GM21390 (cell line): ENCODE measurements around the gene VCPKMT.
"Not testable (repeated sequence)": the region's sequence is repeated elsewhere in the genome, so short reads cannot be mapped to it uniquely, and the experiment has no call there.

Experiments
- ATAC-seq: cut with Tn5 transposase; IDR thresholded peaks from one replicate; pipeline ENCODE4 v1.9.1; 2021; ENCODE audit not compliant: unreplicated experiment

Gene VCPKMT

GRCh38 chr14:50093496-50093895 is 22.9 kb downstream of the VCPKMT start:
- ATAC-seq = no peak

DNA sequence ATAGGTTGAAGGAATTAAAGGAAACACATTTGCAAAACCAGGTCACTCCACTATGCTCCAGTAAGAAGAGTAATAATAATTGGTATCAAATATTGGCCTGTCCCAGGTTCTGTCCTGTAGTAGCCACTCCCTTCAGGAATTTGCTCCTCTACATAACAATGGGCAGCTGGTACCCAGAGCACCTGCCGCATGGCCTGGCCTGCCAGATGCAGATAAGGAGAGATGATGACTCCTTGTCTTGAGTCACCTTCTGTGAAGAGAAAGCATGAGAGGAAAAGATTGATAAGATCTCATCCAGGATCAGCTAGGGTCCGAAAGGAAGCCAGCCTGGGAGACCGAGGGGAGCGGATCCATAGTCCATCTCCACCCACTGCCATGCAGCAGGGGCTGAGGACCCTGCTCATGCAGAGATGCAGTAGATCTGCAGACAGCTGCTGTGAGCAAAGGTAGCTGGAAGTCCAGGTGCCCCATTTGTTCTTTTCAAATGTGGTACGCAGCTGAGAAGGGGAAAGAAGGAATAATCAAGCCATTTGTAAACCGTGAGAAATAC is 24.3 kb downstream of the VCPKMT start:
- ATAC-seq = no peak

DNA sequence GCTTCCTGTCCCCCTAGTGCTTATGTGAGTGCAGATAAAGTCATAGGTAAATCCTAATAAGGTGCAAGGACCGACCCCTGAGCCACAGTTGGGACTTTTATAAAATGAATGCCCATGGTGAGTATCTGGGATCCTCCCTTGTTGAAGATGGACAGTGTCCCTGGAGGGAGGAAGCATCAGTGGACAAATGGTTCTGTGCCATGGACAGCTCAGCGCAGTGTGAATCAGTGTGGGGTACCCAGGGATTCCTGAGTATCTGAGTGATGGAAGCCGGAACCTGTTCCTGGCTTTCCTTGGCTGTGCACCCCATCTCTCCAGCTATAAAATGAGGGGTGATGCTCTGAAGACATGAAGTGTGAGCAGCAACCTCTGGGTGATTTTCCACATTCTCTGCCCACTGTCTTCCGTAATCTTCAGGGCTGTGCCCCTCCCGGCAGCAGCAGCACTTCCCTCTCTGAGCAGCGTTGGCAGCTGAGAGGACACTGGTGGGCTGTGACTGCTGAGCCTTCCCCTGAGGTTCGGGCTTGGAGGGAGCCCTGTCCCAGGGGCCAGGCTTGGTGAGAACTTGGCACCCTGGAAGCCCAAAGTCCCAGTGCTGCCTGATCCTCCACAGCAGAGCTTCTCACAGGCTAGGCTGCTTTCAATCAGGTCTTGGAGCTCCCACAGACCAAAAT is 25.0 kb downstream of the VCPKMT start:
- ATAC-seq = no peak

DNA sequence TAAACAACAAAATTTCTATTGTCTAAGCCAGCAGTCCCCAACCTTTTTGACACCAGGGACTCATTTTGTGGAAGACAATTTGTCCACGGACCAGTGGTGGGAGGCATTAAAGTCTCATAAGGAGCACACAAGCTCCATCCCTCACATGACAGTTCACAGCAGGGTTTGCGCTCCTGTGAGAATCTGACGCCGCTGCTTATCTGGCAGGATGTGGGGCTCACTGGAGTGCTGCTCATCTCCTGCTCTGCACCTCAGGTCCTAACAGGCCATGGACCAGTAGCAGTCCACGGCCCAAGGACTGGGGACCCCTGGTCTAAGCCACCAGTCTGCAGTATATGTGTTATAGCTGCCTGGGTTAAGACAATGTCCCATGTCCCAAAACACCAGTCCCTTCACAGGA is 27.2 kb downstream of the VCPKMT start:
- ATAC-seq = no peak

- no peak for ATAC-seq
Measured at GRCh38 chr14:50088731-50089130, 27.6 kb downstream of the VCPKMT start.

- no peak for ATAC-seq
Measured at GRCh38 chr14:50088117-50088515, 28.3 kb downstream of the VCPKMT start.

DNA sequence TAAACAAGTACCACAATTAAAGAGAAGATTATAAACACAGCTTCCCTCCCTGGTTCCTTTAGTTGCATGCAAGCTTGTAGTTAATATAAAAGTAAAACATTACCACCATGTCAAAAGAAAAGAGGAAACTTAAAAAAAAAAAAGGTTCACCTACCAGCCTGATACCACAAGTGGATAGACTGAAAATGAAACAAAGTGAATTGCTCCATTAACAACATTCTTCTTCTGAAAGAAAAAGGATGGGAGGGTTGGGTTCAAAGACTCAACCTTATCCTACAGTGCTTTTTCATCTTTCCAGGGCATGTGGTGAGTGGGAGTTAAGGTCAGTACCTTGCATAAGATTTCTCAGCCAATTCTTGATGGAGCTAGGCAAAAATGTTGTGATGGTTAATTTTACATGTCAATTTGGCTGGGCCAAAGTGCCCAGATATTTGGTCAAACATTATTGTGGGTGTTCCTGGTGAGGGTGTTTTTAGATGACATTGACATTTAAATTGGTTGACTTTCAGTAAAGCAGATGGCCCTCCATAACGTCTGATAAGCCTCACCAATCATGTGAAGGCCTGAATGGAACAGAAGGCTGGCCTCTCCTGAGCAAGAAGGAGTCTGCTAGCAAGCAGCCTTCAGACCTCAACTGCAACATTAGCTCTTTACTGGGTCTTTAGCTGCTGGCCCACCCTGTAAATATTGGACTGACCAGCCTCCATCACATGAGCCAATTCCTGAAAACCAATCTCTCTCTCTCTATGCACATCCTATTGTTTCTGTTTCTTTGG is 28.8 kb downstream of the VCPKMT start:
- ATAC-seq = no peak

GRCh38 chr14:50086321-50086711 is 30.1 kb downstream of the VCPKMT start:
- no peak for ATAC-seq

GRCh38 chr14:50085570-50086320 is 30.6 kb downstream of the VCPKMT start:
- ATAC-seq = peak; percentile 57

DNA sequence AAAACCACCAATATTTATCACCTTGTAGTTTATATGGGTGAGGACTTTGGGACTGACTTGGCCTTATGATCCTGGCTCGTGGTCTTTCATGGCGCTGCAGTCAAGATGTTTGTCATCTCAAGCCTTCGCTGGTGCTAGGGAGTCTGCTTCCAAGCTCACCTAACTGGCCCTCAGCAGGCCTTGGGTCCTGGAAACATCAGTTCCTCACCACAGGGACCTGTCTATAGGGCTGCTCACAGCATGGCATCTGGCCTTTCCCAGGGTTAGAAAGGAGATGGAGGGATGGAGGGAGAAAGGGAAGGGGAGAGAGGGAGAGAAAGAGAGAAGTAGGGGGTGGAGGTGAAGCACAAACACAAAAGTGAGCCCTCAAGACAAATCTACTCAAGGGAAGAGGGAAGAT is 31.7 kb downstream of the VCPKMT start:
- no peak for ATAC-seq

- ATAC-seq = peak; percentile 25
Measured at GRCh38 chr14:50083467-50084337, 32.7 kb downstream of the VCPKMT start.

DNA sequence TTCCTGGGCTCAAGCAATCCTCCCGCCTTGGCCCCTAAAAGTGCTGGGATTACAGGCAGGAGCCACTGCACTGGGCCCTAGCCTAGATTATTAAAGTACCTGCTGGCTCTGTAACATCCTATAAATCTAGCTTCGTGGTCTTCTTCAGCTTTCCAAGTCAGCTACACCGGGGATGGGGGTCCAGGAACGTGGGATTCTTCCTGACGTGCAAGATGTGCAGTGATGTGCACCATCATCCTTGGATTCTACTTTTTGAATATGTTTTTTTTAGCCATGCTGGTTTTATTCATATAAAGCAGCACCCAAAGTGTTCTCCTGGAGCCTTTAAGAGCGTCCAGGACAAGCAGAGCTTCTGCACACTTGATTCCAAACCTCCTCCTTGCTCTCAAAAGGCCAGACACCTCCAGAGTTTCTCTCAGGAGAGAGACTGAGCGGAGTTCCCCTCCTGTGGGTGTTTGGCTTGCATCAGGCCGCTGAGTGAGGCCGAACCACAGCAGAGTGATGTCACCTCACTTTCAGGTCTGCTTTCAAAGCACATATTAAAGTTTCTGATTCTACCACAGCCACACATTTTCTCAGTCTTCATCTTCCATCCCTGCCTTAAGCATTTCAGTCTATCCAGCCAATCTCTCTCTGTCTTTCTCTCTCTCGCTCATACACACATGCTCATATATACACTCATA is 33.4 kb downstream of the VCPKMT start:
- ATAC-seq = peak; percentile 71

DNA sequence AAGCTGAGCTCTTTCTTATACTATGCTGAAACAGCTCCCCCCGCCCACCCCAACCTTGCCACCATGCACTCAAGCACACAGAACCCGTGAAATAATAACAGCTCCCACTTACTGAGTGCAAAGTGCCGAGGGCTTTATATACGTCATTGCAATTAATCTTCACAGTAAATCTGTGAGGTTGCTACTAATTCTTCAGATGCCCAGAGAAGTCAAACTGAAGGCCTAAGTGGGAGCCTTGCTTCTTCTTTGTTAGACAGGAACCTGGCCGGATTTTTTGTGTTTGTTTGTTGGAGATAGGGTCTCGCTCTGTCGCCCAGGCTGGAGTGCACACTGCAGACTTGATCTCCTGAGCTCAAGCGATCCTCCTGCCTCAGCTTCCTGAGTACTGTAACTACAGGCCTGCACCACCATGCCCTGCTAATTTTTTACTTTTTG is 34.0 kb downstream of the VCPKMT start:
- no peak for ATAC-seq

GRCh38 chr14:50079103-50079502 is 37.3 kb downstream of the VCPKMT start:
- ATAC-seq = not testable (repeated sequence)

GRCh38 chr14:50073663-50074062 is 42.7 kb downstream of the VCPKMT start:
- not testable (repeated sequence) for ATAC-seq

- ATAC-seq = no peak
Measured at GRCh38 chr14:50072395-50072794, 44.0 kb downstream of the VCPKMT start.

DNA sequence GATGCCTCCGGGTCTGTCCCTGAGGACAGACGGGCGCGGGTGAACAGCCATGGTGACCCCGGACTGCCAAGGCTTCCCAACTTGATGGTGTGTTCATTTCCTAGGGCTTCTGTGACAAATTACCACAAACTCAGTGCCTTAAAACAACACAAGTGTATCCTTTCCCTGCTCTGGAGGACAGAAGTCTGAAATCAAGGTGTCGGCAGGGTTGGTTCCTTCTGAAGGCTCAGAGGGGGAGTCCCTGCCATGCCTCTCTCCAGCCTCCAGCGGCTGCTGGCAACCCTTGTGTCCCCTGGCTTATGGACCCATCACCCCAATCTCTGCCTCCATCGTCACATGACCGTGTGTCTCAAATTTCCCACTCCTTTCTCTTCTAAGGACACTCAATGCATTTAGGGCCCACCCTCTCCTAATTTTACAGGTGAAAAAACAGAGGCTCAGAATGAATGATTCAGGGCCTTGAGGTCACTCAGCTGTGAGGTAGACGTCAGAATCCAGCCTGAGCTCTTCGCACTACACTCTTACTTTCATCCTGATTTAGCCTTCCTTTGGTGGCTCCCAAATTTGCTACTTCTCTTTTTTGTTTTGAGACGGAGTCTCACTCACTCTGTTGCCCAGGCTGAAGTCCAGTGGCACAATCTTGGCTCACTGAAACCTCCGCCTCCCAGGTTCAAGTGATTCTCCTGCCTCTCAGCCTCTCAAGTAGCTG is 45.4 kb downstream of the VCPKMT start:
- no peak for ATAC-seq

DNA sequence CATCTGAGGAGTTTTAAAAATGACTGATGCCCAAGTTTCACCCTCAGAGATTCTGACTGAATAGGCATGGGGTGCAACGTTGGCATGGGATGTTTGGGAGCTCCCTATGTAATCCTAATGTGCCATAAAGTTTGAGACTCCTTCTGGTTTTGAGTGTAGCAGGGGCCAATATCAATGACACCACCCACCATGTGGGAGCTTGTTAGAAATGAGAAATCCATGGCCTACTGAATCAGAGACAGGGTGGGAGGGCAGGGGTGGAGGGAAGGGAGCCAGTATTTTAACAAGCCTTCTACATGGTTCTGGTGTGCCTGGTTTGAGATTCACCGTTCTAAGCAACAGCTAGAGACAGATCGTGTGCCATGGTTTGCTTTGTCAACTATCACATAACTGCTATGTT is 46.1 kb downstream of the VCPKMT start:
- no peak for ATAC-seq

DNA sequence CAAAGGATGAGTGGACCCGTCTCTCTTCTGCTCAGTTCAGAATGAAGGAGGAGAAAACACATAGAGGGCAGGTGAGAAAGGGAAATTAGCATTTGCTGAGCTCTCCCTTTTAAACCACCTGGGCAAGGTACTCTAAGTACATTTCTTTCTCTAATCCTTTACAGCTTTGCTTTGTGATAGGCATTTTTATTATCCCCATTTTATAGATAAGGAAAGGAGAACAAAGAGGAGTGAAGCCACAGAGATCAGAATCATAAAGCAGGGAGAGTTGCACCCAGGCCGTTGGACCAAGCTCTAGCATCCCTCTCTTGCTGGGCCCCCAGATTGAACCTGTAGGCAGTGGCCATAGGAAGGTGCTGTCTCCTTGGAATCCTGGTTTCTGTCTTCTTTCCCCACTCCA is 47.0 kb downstream of the VCPKMT start:
- ATAC-seq = no peak
